HG02852 (cell line): Measurements from ENCODE around the gene LDLR.
"Not testable (repeated sequence)": the region's sequence is repeated elsewhere in the genome, so short reads cannot be mapped to it uniquely, and the experiment has no call there.

Source experiments
- ATAC-seq: cut with Tn5 transposase; IDR thresholded peaks from one replicate; pipeline ENCODE4 v1.9.1; 2021; ENCODE audit warnings: mild to moderate bottlenecking, moderate library complexity; ENCODE audit not compliant: unreplicated experiment

LDLR gene

GRCh38 chr19:11070123-11070522 lies 19.1 kb upstream of the LDLR start:
- no peak for ATAC-seq

GRCh38 chr19:11073568-11073967 lies 15.7 kb upstream of the LDLR start:
- no peak for ATAC-seq

GRCh38 chr19:11076792-11077191 lies 12.5 kb upstream of the LDLR start:
- not testable (repeated sequence) for ATAC-seq

GRCh38 chr19:11078893-11079292 lies 10.4 kb upstream of the LDLR start:
- ATAC-seq: no peak

GRCh38 chr19:11079999-11080398 lies 9.3 kb upstream of the LDLR start:
- no peak for ATAC-seq

GRCh38 chr19:11087870-11088505 lies 1.3 kb upstream of the LDLR start:
- no peak for ATAC-seq

- ATAC-seq: no peak
Measured at GRCh38 chr19:11088506-11089253, 583 bp upstream of the LDLR start.

- ATAC-seq: not testable (repeated sequence)
Measured at GRCh38 chr19:11090014-11090263, 676 bp downstream of the LDLR start.

- ATAC-seq: peak; percentile 77
Measured at GRCh38 chr19:11090264-11090996, 1.2 kb downstream of the LDLR start.

GRCh38 chr19:11090997-11091702 lies 1.9 kb downstream of the LDLR start:
- ATAC-seq: no peak

- ATAC-seq: no peak
Measured at GRCh38 chr19:11091703-11092153, 2.5 kb downstream of the LDLR start.

GRCh38 chr19:11092181-11092538 lies 2.9 kb downstream of the LDLR start:
- no peak for ATAC-seq

GRCh38 chr19:11093689-11094238 lies 4.5 kb downstream of the LDLR start:
- ATAC-seq: no peak

GRCh38 chr19:11094520-11094894 lies 5.2 kb downstream of the LDLR start:
- no peak for ATAC-seq

GRCh38 chr19:11096210-11096841 lies 7.1 kb downstream of the LDLR start:
- peak; percentile 49 for ATAC-seq

- not testable (repeated sequence) for ATAC-seq
Measured at GRCh38 chr19:11097367-11097766, 8.1 kb downstream of the LDLR start.

- ATAC-seq: no peak
Measured at GRCh38 chr19:11098327-11098726, 9.1 kb downstream of the LDLR start.

GRCh38 chr19:11098861-11099260 lies 9.6 kb downstream of the LDLR start:
- ATAC-seq: no peak

GRCh38 chr19:11100049-11100448 lies 10.8 kb downstream of the LDLR start:
- no peak for ATAC-seq

GRCh38 chr19:11101057-11101456 lies 11.8 kb downstream of the LDLR start:
- ATAC-seq: no peak

GRCh38 chr19:11102944-11103343 lies 13.7 kb downstream of the LDLR start:
- no peak for ATAC-seq
